Activated CD8-positive, alpha-beta T cell treated with anti-CD3 and anti-CD28 coated beads, Interleukin-2, amount 10 ng/mL, durations not matched to agents 7 days and 5 days (primary cell): ENCODE results near the gene LMBR1. TPM values are rescaled to one million over a fixed set of nuclear protein-coding genes. Genes with fewer than 3 reads are reported as not detected.

Experiments
- ATAC-seq: fragments of 150-1000 bp; cut with Tn5 transposase; one replicate; pipeline ENCODE4 v1.10.0; 2021; ENCODE audit warnings: moderate library complexity
- CTCF ChIA-PET: fragments of 350-600 bp; sonication (Branson Sonifier 250); formaldehyde crosslinking; loops from one replicate; lab custom pipeline; 2021; ENCODE audit warnings: antibody characterized with exemption; lab: Charles Lee
- POLR2A ChIA-PET: fragments of 350-600 bp; sonication (Branson Sonifier 250); formaldehyde crosslinking; loops from one replicate; lab custom pipeline; 2021; ENCODE audit warnings: antibody characterized with exemption; lab: Charles Lee
- DNase-seq: peaks from one replicate; pipeline ENCODE4 v3.0.0-alpha.2; 2020
- H3K27ac Mint-ChIP-seq: one replicate; pipeline ENCODE4 v1.8.0; 2021; ENCODE audit warnings: mild to moderate bottlenecking, mixed read lengths
- H3K27me3 Mint-ChIP-seq: one replicate; pipeline ENCODE4 v1.8.0; 2021; ENCODE audit warnings: low read depth, mixed read lengths
- H3K36me3 Mint-ChIP-seq: one replicate; pipeline ENCODE4 v1.8.0; 2021; ENCODE audit warnings: low read depth, mixed read lengths
- H3K4me1 Mint-ChIP-seq: one replicate; pipeline ENCODE4 v1.8.0; 2021; ENCODE audit warnings: low read depth, mixed read lengths
- H3K4me3 Mint-ChIP-seq: one replicate; pipeline ENCODE4 v1.8.0; 2021; ENCODE audit warnings: mild to moderate bottlenecking, mixed read lengths
- H3K9me3 Mint-ChIP-seq: one replicate; pipeline ENCODE4 v1.8.0; 2022; ENCODE audit warnings: mixed read lengths; ENCODE audit not compliant: insufficient read depth
- total RNA-seq, 2 experiments: library from RNA; stranded (reverse); gene quantifications; one replicate each; pipeline ENCODE4 v1.2.3, GENCODE V29; 2021

The LMBR1 gene
- total RNA-seq, 2 experiments from 2014 or later = 49.7 to 51.2 TPM

DNA sequence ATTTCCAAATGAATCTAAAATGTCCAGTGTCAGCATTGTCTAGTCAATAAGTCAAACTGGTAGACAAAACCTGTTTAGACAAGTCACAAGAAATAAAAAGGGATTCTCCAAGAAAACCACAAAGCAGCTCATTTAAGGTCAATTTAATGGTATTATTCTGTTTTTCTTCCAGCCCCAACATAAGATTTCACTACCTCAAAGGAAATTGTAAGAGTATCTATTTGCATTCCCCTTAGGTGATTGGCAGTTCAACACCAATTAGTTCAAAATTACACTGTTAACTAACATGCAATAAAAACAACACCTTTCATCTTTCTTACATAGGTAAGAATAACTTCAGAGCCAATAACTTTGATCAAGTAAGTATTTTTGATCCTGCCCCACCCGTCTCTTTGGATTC lies 146.1 kb downstream of the LMBR1 start:
- no peak for DNase-seq
- POLR2A ChIA-PET = no interaction called here
- no peaks in the 10 kb centered on the region for H3K4me1 Mint-ChIP-seq
- H3K36me3 Mint-ChIP-seq = peaks cover 15% of the 10 kb centered on the region
- ATAC-seq = no peak
- H3K9me3 Mint-ChIP-seq = peaks cover 3% of the 10 kb centered on the region
- H3K27me3 Mint-ChIP-seq = no peaks in the 10 kb centered on the region
- CTCF ChIA-PET = no interaction called here
- H3K27ac Mint-ChIP-seq = no peak overlapping the region
- H3K4me3 Mint-ChIP-seq = no peak overlapping the region

DNA sequence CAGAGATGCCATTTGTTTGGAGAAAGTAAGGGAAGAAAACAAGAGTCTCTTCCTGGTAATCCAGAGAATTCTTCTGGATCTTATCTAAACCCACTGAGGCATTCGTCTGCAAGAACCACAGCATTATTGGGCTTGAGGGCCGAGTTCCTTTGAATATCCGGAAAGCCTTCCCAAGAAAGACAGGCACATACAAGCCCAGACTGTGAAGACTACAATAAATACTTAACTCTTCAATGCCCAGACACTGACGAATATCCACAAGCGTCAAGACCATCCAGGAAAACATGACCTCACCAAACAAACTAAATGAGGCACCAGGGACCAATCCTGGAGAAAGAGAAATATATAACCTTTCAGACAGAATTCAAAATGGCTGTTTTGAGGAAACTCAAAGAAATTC lies 153.4 kb downstream of the LMBR1 start:
- Mint-ChIP-seq H3K4me3 (no peak overlapping the region), H3K9me3 (peaks cover 6% of the 10 kb centered on the region), H3K4me1 (no peaks in the 10 kb centered on the region), H3K36me3 (peaks cover 38% of the 10 kb centered on the region), H3K27ac (no peak overlapping the region), H3K27me3 (no peaks in the 10 kb centered on the region)
- CTCF ChIA-PET = no interaction called here
- POLR2A ChIA-PET = no interaction called here
- no peak for ATAC-seq
- no peak for DNase-seq

DNA sequence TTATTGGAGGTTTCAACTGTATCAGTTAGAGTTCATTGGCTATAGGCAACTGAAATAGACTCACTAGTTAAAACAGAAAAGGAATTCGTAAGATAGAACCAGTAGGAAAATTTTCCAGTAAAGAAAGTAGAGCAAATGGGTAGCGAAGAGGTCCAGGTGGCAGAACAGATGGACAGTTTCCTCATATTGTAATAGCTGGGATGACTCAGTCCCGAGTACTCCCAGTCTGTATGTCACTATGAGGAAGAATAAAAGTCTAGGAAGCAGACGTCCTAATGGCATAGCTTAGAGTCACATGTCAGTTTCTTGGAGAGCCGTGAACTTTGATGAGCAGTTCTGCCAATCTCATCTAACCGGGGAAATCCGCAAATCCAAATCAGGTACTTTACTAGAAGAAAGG lies 157.1 kb downstream of the LMBR1 start:
- peaks cover 13% of the 10 kb centered on the region for H3K9me3 Mint-ChIP-seq
- H3K4me3 Mint-ChIP-seq = no peak overlapping the region
- ChIA-PET CTCF (no interaction called here), POLR2A (no interaction called here)
- H3K4me1 Mint-ChIP-seq = no peaks in the 10 kb centered on the region
- H3K27me3 Mint-ChIP-seq = no peaks in the 10 kb centered on the region
- DNase-seq = no peak
- peaks cover 60% of the 10 kb centered on the region for H3K36me3 Mint-ChIP-seq
- ATAC-seq = no peak
- H3K27ac Mint-ChIP-seq = no peak overlapping the region

DNA sequence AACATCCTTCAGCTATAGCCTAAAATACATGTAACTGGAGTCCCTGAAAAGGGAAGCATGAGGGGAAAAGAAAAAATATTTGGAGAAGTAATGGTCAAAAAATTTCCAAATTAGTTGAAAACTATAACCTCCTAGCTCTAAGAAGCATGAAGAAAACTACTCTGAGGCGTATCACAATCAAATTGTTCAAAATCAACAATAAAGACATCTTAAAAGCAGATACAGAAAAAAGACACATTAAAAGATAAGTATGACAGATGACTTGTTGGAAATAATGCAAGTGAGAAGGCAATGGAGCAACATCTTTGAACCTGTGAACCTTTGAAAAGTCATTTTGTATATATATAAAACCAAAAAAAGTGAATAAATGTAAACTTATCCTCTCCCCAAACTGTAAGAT lies 159.3 kb downstream of the LMBR1 start:
- peaks cover 13% of the 10 kb centered on the region for H3K9me3 Mint-ChIP-seq
- POLR2A ChIA-PET = no interaction called here
- ATAC-seq (no peak), DNase-seq (no peak)
- H3K27ac Mint-ChIP-seq = no peak overlapping the region
- H3K4me1 Mint-ChIP-seq = no peaks in the 10 kb centered on the region
- CTCF ChIA-PET = no interaction called here
- H3K36me3 Mint-ChIP-seq = peaks cover 68% of the 10 kb centered on the region
- no peak overlapping the region for H3K4me3 Mint-ChIP-seq
- H3K27me3 Mint-ChIP-seq = no peaks in the 10 kb centered on the region

DNA sequence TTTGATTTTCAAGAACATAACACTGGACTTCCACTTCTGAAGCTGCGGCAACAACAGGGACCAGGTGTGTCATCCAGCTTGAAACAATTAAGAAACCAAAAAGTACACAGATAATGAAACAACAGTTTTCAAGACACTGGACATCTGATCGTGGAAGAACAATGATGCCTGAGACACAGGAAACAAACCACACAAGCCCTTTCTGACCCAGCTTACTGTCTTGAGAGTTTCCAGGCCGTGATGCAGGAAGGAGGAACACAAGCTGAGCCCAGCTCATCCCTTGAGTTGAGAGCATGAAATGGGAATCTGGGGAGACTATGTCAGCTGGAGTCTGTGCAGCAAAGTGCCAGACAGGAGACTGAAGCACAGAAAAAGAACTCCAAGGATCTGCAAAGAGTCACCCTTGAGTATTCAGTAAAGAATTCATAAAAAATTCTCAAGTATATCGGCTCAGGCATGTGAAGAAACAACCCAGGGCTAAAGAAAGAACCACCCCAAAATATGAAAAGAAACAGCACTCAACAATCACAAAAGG lies 160.8 kb downstream of the LMBR1 start:
- peaks cover 63% of the 10 kb centered on the region for H3K36me3 Mint-ChIP-seq
- no peak overlapping the region for H3K27ac Mint-ChIP-seq
- H3K27me3 Mint-ChIP-seq = no peaks in the 10 kb centered on the region
- no peak overlapping the region for H3K4me3 Mint-ChIP-seq
- DNase-seq = no peak
- ATAC-seq = no peak
- ChIA-PET CTCF (no interaction called here), POLR2A (no interaction called here)
- no peaks in the 10 kb centered on the region for H3K4me1 Mint-ChIP-seq
- peaks cover 13% of the 10 kb centered on the region for H3K9me3 Mint-ChIP-seq

DNA sequence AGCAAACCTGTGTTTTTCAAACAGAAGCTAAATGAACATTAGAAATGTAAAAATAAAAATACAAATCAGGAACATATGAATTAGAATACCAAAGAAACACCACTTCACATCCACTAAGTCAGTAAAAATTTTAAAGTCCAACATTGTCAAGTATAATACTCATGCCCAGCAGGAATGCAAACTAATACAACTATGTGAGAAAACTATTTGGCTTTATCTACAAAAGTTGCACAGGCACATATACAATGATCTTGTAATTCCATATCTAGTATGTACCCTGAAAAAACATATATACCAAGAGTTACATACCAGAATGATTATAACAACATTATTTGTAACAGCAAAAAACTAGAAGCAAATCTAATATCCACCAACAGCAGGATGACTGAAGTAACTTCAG lies 161.3 kb downstream of the LMBR1 start:
- ChIA-PET POLR2A (no interaction called here), CTCF (no interaction called here)
- Mint-ChIP-seq H3K4me3 (no peak overlapping the region), H3K27me3 (no peaks in the 10 kb centered on the region), H3K27ac (no peak overlapping the region), H3K36me3 (peaks cover 60% of the 10 kb centered on the region), H3K9me3 (peaks cover 13% of the 10 kb centered on the region), H3K4me1 (no peaks in the 10 kb centered on the region)
- ATAC-seq = no peak
- DNase-seq = no peak

DNA sequence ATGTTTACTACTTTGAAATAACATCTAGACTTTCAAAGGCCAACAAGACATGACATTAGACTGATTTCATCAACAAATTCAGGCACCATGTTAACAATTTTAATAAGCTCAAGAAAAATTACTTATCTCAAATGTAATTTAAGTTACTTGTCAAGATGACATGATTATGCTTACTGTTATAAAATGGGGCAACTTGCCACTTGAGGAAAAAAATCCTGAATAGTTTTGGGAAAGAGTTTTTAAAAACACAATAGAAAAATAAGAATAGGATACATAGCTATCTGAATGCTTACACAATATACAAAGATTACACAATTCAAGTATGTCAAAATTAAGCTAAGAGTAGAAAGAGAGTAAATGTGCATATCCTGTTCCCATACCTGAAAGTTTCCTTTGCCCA lies 167.0 kb downstream of the LMBR1 start:
- ChIA-PET CTCF (no interaction called here), POLR2A (no interaction called here)
- Mint-ChIP-seq H3K4me3 (no peak overlapping the region), H3K9me3 (no peaks in the 10 kb centered on the region), H3K27ac (no peak overlapping the region), H3K36me3 (peaks cover 13% of the 10 kb centered on the region), H3K27me3 (no peaks in the 10 kb centered on the region), H3K4me1 (no peaks in the 10 kb centered on the region)
- DNase-seq (no peak), ATAC-seq (no peak)

DNA sequence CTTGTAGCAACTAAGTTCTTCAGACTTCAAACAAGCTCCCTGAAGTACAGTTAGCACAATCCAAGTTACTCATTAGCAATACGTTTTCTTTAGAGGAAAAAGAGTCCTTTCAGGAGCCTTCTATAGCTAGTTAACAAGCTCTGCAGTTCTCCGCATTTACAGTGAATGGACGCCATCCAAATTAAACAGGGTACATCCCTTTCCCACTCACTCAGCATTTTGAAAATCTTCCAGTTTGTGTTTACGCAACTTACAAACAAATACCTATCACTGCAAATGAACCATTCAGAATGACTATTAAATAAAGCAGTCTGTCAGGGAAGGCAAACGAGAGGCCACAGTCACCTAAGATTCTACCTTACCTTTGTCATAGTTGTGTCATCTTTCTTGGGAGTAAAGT lies 167.9 kb downstream of the LMBR1 start:
- H3K27ac Mint-ChIP-seq = no peak overlapping the region
- ATAC-seq (no peak), DNase-seq (no peak)
- ChIA-PET POLR2A (no interaction called here), CTCF (no interaction called here)
- no peaks in the 10 kb centered on the region for H3K27me3 Mint-ChIP-seq
- no peaks in the 10 kb centered on the region for H3K4me1 Mint-ChIP-seq
- H3K36me3 Mint-ChIP-seq = peaks cover 10% of the 10 kb centered on the region
- no peaks in the 10 kb centered on the region for H3K9me3 Mint-ChIP-seq
- H3K4me3 Mint-ChIP-seq = no peak overlapping the region

DNA sequence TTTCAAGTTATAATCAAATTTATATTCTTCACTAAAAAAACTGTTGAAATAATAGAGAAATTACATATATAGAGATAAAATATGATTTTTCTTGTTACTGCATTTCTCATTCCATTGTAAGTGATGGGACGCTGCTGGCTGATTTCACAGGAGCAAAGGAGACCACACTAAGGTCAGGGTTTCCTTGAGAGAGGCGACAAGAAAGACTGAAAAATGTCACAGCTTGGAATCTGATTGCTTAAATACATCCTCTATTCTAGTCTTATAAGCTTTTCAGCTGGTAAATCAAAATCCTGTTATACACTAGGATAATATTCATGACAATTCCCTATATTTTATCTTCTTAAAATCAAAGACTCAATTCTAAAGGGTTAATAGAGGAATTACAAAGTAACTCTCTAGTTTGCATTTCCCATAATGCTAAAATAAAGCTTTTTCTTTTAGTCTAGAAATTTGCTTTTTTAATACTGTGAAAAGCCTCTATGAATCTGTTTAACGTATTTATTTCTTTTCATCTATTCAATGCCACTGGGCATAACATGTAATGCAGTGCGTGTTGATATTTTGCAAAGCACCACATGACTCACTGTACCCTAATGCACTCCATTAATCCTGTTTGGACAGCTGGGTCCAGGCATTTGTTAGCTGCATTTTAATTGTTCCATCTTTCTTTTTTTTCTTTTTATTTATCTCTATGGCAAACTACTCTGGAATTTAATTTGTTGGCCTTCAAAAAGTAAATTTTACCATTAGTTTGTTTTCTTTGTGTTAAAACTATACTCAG lies 170.7 kb downstream of the LMBR1 start:
- ChIA-PET CTCF (interaction anchor here (0.9 kb wide), 1 partner anchor 228 kb away, joined by 3 read pairs; no protein-coding TSS in a partner anchor), POLR2A (no interaction called here)
- H3K27ac Mint-ChIP-seq = no peak overlapping the region
- no peak overlapping the region for H3K4me3 Mint-ChIP-seq
- DNase-seq (no peak), ATAC-seq (no peak)
- no peaks in the 10 kb centered on the region for H3K9me3 Mint-ChIP-seq
- H3K36me3 Mint-ChIP-seq = peaks cover 10% of the 10 kb centered on the region
- H3K4me1 Mint-ChIP-seq = no peaks in the 10 kb centered on the region
- no peaks in the 10 kb centered on the region for H3K27me3 Mint-ChIP-seq

DNA sequence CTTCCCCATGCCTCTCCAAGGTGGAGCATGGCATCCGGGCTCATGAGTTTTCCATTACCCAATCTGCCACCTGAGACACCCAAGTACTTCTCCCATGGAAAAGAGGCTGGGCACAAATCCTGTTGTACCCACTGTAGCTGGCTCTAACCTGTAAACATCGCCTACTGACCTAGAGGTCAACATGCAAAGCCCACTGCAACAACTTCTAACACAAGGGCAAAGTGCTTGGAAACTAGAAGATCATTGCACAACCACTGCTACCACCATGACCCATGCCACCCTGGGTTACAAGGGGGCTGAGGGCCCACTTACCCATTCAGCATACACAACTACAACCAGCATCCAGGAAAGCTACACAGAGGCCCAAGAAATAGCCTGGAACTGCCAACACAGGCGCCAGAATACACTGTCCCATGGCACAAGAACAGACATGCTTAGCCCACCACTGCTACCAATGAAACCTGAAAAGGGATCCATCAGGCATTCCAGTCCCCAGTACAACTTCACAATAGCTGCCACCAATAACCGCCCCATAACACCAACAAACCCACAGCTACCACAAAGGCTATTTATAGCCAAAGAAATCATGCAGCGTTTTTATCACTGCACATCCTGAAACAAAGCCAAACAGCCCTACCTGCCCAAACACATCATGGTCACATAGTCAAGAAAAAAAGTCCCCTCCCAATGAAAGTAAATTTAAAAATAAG lies 189.1 kb downstream of the LMBR1 start:
- H3K36me3 Mint-ChIP-seq = peaks cover 46% of the 10 kb centered on the region
- peak overlapping the region; percentile 35 for H3K27ac Mint-ChIP-seq
- peaks cover 9% of the 10 kb centered on the region for H3K9me3 Mint-ChIP-seq
- no peaks in the 10 kb centered on the region for H3K27me3 Mint-ChIP-seq
- no peak overlapping the region for H3K4me3 Mint-ChIP-seq
- H3K4me1 Mint-ChIP-seq = peaks cover 8% of the 10 kb centered on the region
- ATAC-seq = no peak
- ChIA-PET CTCF (interaction anchor here (1.2 kb wide), 1 partner anchor 14 kb away, joined by 4 read pairs; no protein-coding TSS in a partner anchor), POLR2A (no interaction called here)
- no peak for DNase-seq

DNA sequence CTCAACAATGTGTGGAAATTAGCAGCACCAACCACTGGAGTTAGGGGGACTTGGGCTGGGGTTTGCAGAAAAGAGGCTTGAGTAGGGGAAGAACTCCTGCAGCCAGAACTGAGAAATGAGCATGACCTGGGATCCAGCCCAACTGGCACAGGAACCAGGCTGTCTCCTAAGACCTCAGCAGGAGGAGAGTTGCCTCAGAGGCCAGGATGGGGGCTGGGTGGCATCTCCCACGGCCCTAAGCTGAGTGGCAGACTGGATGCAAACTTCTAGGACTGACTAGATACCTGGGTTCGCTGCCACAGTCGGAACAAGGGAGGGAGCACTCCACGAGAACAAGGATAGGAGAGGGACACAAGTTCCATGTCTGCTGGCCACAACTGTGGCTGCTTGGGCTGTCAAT lies 189.8 kb downstream of the LMBR1 start:
- CTCF ChIA-PET = no interaction called here
- Mint-ChIP-seq H3K9me3 (peaks cover 16% of the 10 kb centered on the region), H3K4me1 (peaks cover 8% of the 10 kb centered on the region), H3K36me3 (peaks cover 47% of the 10 kb centered on the region), H3K27ac (no peak overlapping the region), H3K27me3 (no peaks in the 10 kb centered on the region), H3K4me3 (no peak overlapping the region)
- DNase-seq = no peak
- no peak for ATAC-seq
- POLR2A ChIA-PET = no interaction called here

DNA sequence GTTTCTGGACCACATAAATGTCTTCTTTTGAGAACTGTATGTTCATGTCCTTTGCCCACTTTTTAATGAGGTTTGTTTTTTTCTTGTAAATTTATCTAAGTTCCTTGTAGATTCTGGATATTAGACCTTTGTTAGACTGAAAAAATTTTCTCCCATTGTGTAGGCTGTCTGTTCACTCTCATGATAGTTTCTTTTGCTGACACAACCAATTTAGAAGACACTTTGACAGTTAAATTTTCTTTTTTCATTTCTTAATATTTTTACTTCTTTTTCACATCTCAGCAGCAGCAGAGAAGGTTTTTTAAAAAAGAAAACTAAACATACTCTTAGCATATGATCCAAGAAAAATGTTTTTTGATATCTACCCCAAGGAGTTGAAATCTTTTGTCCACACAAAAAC lies 190.6 kb downstream of the LMBR1 start:
- no peak overlapping the region for H3K27ac Mint-ChIP-seq
- POLR2A ChIA-PET = no interaction called here

More for the DNA sequence above, 190.6 kb downstream of the LMBR1 start:
- CTCF ChIA-PET = no interaction called here
- H3K4me1 Mint-ChIP-seq = peaks cover 8% of the 10 kb centered on the region
- DNase-seq (no peak), ATAC-seq (no peak)
- no peaks in the 10 kb centered on the region for H3K27me3 Mint-ChIP-seq
- H3K9me3 Mint-ChIP-seq = peaks cover 24% of the 10 kb centered on the region
- no peak overlapping the region for H3K4me3 Mint-ChIP-seq
- H3K36me3 Mint-ChIP-seq = peaks cover 52% of the 10 kb centered on the region
